HPDE6-E6E7 (cell line): ENCODE results near the gene TRA2A.

Experiments used
- DNase-seq: peaks from one replicate; pipeline ENCODE4 v3.0.0; 2011; ENCODE audit warnings: missing footprints; ENCODE audit errors: extremely low spot score

Gene TRA2A

DNA sequence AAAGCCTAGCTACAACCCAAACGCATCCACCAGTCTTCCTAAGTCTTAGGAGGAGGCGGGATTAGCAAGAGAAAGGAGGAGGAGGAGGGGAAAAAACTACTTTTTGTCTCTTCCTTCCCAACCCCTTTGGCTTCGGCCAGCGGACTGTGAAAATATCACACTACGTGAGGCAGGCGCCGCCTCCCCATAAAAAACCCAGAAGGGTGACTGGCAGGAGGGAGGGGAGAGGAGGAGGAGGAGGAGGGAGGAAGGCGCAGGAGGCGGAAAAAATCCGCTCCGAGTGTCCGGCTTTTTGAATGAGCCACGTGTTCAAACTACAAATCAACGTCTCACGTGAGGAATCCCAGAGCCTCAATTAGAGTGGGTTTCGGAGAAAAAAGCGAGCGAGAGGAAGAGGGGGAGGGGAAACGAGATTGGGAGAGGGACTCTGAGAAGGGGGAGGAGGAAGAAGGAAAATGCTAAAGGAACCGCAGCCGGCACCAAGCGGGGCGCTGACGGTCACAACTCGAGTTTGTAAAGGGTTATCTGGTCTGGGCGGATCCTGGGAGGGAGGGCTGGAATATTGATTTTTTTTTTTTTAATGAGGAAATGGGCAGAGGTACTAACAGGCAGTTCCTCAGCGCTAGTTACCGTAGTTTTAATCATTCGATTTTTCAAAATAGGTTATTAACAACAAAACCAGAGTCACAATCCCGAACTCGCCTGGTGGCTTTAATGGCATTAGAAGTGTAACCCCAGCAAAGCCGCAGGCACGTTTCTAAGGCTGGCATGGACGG, 61.3 kb downstream of the TRA2A start, which contains the start of gene IGF2BP3:
IGF2BP3 (minus strand) TSS at position 162 of the 776 bp plus-strand sequence. CDS start 381 bp downstream, outside the sequence.
- DNase-seq: peak; percentile 55

DNA sequence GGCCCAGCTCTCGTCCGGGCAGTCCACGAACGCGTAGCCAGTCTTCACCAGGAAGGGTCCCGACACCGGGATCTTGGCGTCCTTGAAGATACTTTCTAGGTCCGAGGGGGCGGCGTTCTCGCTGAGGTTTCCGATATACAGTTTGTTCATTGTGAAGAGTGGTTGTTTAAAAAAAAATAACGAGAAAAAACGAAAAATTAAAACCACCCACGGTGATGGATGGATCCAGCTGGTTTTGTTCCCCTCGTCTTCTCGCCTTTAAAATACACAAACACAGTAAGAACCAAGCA, 61.9 kb downstream of the TRA2A start:
- DNase-seq: no peak

DNA sequence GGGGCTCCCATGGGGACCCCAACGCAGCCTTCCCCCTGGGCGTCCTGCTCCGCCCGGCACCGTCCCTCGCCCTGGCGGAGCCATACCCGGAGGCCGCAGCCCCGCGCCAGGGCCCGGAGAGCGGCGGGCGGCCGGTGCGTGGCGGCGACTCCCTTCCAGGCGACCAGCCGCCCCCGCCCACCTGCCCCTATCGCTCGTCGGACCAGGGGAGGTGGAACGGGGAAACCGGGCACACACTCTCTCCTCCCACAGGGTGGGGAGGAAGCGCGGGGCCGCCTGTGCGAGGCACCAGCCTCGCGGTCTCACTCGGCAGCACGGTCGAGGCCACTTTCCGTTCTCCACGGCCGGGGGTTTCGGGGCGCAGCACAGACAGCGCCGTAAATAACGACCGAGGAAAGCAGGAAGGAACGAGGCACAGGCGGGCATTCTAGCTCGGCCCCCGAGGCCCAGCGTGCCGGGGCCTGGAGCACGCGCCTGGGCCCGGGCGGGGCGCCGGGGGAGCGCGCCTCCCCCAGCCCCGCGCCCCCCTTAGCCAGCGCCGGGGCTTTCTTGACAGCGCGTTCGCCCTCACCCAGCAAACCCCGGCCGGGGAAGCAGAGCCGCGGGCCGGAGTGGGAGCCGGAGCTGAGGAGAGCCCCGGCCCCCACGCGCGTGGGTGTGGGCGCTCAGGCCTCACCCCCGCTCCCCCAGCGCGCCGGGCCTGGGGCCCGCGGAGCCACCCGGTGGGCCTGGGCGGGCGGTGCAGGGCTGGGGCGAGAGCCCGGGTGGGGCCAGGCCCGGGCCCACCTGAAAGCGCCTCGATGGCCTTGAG, 62.4 kb downstream of the TRA2A start:
- no peak for DNase-seq

DNA sequence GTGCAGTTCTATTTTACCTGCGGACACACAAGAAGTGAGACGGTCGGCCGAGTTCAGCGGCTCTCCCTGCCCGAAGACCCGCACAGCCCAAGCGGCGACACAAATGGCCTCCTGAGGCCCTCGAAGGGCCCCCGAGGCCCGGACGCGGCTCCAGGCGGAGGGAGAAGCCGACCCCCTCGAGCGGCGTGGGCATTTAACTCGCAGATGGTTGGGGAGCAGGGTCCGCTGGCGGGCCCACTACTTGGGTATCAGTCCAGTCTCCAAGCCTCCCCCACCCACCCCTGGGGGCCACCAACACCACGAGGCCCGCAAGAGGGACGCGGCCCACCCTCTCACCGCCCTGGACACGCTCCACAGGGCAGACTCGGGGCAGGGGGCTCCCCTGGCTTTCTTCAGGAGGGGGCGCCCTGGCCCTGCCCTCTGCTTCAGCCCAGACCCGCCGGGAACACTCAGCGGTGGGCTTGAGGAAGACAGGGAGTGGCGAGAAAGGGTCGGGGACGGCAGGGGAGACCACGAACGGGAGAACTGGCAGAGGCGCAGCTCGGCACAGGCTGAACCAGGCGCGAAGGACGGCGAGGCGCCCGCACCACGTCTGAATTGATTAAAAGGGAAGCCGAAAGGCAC, 63.1 kb downstream of the TRA2A start:
- no peak for DNase-seq

DNA sequence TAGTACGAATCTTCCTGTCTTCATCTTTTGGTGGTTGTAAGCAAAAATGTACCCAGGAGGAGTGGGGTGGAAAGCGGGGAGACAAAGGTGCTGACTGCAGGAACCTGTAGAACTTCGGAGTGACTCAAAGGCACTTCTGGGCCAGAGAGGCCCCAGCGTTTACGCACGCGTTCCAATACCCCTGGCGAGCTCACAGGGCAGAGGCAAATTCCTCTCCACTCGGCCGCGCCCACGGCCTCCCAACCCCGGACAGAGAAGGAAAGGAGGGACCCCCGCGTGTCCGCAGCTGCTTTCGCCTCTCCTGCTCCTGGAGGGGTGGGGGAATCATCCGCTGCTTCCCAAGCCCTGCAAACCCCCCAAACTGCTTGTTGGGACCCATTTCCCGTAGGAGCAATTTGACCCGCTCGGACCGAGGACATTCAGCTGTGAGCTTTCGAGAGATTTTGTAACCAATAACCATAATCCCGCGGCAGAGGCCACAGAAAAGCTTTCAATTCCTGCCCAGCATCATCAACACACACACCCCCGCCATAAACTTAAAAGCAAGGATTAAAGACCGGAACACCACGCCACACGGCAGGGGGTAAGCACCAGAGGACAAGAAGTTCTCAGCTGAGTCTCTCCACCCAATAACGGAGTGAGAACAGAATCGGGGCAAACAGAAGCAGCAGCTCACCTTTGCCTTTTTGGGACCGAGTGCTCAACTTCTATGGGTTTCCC, 63.8 kb downstream of the TRA2A start:
- no peak for DNase-seq

DNA sequence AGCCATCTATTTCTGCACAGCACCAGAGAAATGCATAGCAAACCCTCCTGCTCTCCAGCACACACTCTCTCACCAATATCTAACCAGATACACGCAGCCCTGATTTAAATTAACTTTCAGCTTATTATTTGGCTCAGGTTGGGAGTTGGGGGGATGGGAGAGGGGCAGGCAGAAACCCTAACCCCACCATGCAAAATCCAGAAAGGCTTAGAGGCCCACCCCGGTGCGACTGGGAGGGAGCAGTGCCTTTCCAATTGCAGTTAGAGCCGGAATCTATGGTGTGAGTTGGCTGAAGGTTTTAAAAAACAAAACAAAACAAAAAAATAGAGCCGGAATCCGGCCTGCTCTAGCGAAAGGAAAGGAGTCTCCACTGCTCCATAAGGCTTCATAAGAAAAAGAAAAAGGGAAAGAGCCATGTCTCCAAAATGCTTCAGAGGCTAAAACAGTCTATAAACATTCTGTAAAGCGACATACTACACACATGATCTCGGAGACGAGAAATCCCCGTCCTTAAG, 64.4 kb downstream of the TRA2A start:
- no peak for DNase-seq

DNA sequence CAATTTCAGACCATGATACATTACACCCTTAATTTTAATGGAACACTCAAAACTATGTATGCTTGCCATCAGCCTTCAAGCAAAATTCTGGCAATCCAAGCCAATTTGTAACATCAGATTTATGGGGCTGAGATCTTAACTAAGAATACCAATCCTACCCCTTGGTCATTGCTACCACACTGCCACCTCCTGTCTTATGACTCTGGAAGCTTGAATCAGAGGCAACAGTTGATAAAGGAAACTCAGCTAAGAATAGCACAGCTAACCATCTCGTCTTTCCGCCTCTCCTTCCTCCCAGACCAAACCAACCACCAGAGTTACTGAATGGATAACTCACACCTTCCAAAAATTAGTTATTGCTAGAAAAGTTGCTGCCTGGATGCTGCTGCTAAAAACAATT, 68.9 kb downstream of the TRA2A start:
- DNase-seq: no peak

DNA sequence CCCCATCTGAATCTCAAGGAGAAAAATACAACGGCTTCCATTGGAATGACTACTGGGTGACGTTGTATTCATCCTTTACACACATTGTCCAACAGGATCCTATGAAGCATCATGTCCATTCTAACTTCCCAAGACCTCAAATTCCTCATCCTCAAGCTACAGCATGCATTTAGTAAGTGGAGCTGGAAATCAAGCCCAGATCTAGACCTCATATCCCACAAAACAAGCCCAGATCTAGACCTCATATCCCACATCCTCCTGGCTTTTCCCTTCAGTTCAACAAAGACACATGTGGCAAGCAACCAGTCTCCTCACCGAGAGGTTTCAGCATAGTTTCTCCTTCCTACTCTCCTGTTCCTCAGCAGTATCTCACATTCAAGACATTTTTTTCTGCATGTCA, 73.7 kb downstream of the TRA2A start:
- no peak for DNase-seq

DNA sequence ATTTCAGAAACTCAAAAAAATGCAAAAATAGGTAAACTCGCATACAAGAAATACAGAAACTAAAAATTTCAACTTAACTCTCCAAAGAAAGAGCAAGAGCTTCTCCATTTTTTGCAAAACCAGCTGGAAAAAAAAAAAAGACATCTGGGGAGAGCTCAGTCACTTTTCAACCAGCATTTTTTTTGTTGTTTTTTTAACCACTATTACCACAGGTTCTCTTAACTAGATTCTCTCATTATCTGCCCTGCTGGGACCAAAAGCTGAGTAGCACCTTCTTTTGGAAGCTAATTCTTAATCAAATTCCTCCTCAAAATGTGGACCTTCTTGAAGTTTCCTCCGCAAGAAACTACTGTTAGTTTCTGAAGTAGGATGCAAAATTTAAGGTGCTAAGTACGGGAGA, 75.7 kb downstream of the TRA2A start:
- DNase-seq: no peak

DNA sequence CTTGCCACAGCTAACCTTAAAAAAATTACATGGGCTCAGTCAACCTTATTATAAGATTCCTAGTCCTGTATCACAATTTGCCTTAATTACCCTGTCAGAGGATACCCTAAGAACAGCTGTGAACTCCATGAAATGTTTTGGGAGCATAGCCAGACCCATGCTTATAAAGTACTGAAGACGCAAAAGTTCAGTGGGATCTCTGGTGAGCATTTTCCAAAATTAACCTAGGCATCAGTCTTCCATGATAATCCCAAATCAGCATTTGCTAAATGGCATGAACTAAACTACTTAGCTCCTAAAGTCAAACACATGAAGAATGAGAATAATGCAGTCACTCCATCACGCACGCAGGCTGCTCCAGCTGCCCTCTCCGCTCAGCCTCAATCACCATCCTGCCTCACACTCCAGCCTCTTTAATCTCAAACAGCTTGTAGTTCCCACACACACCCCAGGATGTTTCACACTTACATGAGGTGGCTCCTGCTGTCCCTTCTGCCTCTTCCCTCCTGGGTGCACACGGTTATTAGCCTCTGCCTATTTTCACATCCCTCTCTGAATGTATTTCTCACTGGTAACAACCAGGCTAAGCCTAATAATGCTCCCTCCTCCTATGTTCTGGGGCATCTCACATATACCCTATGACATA, 76.8 kb downstream of the TRA2A start:
- no peak for DNase-seq
